PC-9 (cell line): Measurements from ENCODE around the gene ZNF574.

Experiments
- CTCF ChIP-seq: fragments of 200-600 bp; sonication (generic); conservative IDR thresholded peaks from 2 replicates; pipeline ENCODE4 v1.6.1; 2017; ENCODE audit warnings: mixed run types, antibody characterized with exemption, mild to moderate bottlenecking, moderate library complexity
- EZH2 ChIP-seq: fragments of 200-600 bp; sonication (generic); IDR thresholded peaks from 2 replicates; pipeline ENCODE4 v1.8.0; 2017; ENCODE audit warnings: antibody characterized with exemption, low read depth

- TF ChIP-seq CTCF (no peak), EZH2 (no peak)
These were observed 22.7 kb upstream of the ZNF574 start for GRCh38 chr19:42053037-42053935.
